Colonic mucosa (tissue), 4 donors: ENCODE results near the gene EVA1C. TPM values are rescaled to one million over a fixed set of nuclear protein-coding genes. Genes with fewer than 3 reads are reported as not detected.

Experiments
- DNase-seq: peaks from one replicate; pipeline ENCODE4 v3.0.0-alpha.2; 2020
- H3K27ac ChIP-seq: fragments of 200-600 bp; one replicate; pipeline ENCODE4 v1.8.0; 2021
- H3K27me3 ChIP-seq: fragments of 200-600 bp; one replicate; pipeline ENCODE4 v1.8.0; 2021
- H3K36me3 ChIP-seq: fragments of 200-600 bp; one replicate; pipeline ENCODE4 v1.8.0; 2021
- H3K4me1 ChIP-seq: fragments of 200-600 bp; one replicate; pipeline ENCODE4 v1.8.0; 2021; ENCODE audit warnings: mild to moderate bottlenecking
- H3K4me3 ChIP-seq: fragments of 200-600 bp; one replicate; pipeline ENCODE4 v1.8.0; 2021
- H3K9ac ChIP-seq, 2 donors: one replicate each; pipeline ENCODE4 v1.7.0; 2013; ENCODE audit warnings: control low read depth in 2 of 2, low read depth in 2 of 2, low read length in 2 of 2
- H3K9me3 ChIP-seq: fragments of 200-600 bp; one replicate; pipeline ENCODE4 v1.8.0; 2021
- intact Hi-C: fragments of 100-400 bp; cut with DNase I; formaldehyde crosslinking; loops from one replicate; pipeline ENCODE4 v1.14.1; 2022
- total RNA-seq, 2 donors: library from RNA; stranded (reverse); fragmentation: NEBNext Ultra II Directional in 1 of 2; extraction: Animal tissue kit (Norgen Biotek cat#: 25700) in 1 of 2; gene quantifications; one replicate each; pipeline ENCODE4 v1.2.1, GENCODE V29; 2021
- TF ChIP-seq, protein P1 (sequence below): fragments of 200-600 bp; IDR thresholded peaks from one replicate; pipeline ENCODE4 v1.8.0; 2022; ENCODE audit warnings: antibody characterized with exemption, mild to moderate bottlenecking
- donor health status: healthy.
- donor health status: DM: no; HTN: no; CAD: no.
- donor health status: DM: no; HTN: no; CAD: no.

The EVA1C gene
- total RNA-seq, 2 donors from 2014 or later: 7.3 to 9.9 TPM

DNA sequence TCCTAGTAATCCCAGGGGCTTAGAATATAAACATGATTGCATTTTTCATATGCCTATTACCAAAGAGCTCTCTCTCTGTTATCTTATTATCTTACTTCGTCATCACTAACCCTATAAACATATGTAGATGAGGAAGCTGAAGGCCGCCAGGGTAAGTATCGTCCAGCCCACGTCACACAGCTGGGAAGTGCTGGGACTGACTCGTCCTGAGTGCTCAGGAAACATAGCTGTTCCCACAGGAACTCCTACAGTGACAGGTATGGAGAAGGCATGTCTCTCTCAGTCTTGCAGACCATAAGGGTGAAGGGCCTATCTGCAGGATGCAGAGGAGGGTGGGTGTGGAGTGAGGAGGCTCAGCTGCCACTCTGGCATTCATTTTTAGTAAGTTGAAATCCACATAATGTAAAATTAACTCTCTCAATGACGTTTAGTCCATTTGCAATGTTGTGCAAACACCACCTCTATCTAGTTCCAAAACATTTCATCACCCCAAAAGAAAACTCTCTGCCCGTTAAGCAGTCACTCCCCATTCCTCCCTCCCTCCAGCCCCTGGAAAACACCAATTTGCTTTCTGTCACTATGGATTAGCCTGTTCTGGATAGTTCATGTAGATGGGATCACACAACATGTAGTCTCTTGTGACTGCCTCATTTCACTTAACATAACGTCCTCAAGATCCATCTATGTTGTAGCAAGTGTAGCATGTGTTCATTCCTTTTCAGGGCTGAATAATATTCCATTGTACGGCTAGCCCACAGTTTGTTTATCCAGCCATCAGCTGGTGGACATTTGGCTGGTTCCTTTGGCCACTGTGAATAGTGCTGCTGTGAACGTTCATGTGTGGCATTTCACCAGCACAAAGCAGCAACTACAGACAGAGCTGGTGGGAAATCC lies 104.5 kb downstream of the EVA1C start:
- H3K36me3 ChIP-seq: no peaks in the 10 kb centered on the region
- DNase-seq: no peak
- H3K9me3 ChIP-seq: no peaks in the 10 kb centered on the region
- H3K9ac ChIP-seq: no peak overlapping the region
- H3K4me1 ChIP-seq: no peaks in the 10 kb centered on the region
- TF ChIP-seq, protein P1, sequence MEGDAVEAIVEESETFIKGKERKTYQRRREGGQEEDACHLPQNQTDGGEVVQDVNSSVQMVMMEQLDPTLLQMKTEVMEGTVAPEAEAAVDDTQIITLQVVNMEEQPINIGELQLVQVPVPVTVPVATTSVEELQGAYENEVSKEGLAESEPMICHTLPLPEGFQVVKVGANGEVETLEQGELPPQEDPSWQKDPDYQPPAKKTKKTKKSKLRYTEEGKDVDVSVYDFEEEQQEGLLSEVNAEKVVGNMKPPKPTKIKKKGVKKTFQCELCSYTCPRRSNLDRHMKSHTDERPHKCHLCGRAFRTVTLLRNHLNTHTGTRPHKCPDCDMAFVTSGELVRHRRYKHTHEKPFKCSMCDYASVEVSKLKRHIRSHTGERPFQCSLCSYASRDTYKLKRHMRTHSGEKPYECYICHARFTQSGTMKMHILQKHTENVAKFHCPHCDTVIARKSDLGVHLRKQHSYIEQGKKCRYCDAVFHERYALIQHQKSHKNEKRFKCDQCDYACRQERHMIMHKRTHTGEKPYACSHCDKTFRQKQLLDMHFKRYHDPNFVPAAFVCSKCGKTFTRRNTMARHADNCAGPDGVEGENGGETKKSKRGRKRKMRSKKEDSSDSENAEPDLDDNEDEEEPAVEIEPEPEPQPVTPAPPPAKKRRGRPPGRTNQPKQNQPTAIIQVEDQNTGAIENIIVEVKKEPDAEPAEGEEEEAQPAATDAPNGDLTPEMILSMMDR: no peak
- no peak overlapping the region for H3K27ac ChIP-seq
- H3K4me3 ChIP-seq: no peak overlapping the region
- no peaks in the 10 kb centered on the region for H3K27me3 ChIP-seq
- intact Hi-C loops: no loop called here

DNA sequence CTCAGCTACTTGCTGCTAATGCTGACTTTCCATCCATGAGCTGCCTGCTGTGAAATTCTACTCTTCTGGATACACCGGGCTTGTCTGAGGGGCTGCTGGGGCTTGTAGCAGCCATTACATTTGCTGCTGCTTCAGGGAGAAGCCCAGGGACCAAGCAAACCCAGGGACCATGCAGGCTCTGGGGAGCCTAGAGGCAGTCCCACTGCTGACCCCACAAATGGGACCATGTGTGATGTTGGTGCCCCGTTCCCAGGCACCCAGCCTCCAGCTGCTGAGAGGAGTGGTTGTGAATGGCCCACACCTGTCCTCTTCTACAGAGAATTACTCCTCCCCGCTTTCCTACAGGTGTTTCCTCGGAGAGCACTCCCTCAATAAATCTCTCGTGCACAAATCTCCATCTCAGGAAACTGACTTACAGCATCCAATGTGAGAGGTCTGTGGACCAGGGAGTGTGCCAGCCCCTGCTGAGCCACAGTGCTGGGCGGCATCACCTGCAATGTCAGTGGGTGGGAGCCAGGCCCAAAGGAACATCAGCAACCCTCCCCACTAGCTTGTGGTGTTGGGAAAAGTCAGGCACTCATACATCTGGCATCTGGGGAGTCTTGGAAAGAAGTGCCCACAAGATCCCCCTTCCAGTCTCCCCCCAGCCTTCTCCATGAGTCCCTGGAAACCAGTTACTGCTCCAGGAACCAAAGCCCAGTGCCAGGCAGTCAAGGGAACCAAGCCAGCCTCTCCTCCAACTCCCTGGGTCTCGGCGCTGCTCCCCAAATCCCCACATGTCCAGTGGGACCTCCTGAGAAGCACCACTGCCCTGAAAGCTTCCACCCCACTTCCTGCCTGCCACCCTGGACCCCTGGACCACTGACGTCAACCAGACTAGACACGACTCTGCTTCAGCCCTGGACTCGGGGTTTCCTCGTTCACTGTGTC lies 107.7 kb downstream of the EVA1C start:
- Histone ChIP-seq H3K27ac (no peak overlapping the region), H3K27me3 (no peaks in the 10 kb centered on the region), H3K4me1 (no peaks in the 10 kb centered on the region), H3K9me3 (no peaks in the 10 kb centered on the region), H3K9ac (no peak overlapping the region), H3K4me3 (no peak overlapping the region), H3K36me3 (no peaks in the 10 kb centered on the region)
- no peak for DNase-seq
- TF ChIP-seq, protein P1: no peak
- intact Hi-C loops: no loop called here

DNA sequence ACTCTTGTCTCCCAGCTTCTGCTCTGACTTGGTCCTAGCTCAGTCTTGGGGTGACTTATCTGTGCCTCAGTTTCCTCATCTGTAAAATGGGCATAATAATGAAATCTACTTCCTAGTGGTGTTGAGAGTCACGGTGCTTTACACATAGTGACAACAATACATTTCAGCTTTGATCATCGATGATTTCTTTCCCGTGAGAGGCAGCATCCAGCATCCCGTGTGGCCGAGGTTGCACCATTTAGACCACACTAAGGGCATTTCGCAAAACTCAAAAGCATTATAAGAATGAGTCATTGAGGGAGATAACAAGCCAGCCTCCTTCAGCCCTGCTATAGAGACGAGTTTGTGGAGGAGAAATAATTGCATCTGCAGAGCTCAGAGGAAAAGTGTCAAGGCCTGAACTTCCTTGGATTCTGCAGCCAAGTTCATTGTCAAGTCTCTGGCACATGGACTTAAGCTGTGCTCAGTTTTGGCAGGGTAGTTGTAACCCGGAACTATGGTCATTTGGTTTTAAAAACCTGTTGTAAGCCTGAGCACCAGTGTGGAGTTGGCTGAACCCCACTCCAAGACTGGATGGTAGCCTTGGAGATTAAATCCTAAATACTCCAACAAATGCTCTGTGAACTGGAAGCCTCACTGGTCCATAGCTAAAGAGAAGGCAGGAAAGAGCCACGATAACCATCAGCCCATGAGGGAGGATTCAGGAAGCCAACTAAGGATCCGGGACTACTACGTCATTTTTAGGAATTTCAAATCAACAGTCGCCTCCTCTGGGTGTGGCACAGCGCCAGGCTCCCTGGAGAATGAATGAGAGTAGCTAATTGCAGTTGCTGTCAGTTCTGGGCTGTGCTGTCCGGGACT lies 108.6 kb downstream of the EVA1C start:
- no peaks in the 10 kb centered on the region for H3K27me3 ChIP-seq
- TF ChIP-seq, protein P1: no peak
- intact Hi-C loops: no loop called here
- peak; percentile 68 for DNase-seq
- H3K9ac ChIP-seq: no peak overlapping the region
- H3K27ac ChIP-seq: no peak overlapping the region
- no peaks in the 10 kb centered on the region for H3K36me3 ChIP-seq
- no peak overlapping the region for H3K4me3 ChIP-seq
- no peaks in the 10 kb centered on the region for H3K9me3 ChIP-seq
- no peaks in the 10 kb centered on the region for H3K4me1 ChIP-seq

DNA sequence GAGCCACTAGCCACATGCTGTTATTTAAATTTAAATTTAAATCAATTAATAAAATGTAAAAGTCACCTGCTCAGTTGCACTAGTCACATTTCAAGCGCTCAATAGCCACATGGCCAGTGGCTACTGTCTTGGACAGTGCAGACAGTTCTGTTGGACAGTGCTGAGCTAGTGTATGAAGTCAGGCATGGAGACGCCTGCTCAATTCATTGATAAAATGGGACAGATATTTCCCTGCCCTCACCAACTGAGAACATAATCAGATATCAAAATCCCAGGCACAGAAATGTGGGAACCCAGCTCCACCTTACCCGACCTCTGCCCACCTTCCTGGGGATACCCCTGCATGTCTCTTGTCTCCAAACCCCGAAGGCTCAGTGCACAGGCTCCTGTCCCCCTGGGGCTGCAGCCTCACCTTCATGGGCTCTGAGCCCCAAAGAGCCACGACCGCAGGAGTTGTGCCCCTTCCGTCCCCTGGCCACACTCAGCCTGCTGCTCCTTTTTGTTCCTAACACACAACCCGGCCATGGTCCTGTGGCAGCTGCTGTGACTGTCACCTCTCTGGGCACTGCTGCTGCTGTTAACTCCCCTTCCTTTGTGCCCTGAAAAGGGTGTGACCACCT lies 109.3 kb downstream of the EVA1C start:
- intact Hi-C loops: no loop called here
- Histone ChIP-seq H3K27ac (no peak overlapping the region), H3K9ac (no peak overlapping the region), H3K4me1 (no peaks in the 10 kb centered on the region), H3K27me3 (no peaks in the 10 kb centered on the region), H3K36me3 (no peaks in the 10 kb centered on the region), H3K9me3 (no peaks in the 10 kb centered on the region), H3K4me3 (no peak overlapping the region)
- TF ChIP-seq, protein P1: no peak
- no peak for DNase-seq
